Vagina (tissue), 2 donors: ENCODE data around the gene MEIG1.

Experiments
- POLR2AphosphoS5 ChIP-seq, 2 donors: sonication (generic); formaldehyde crosslinking; IDR thresholded peaks; one replicate each; pipeline ENCODE4 v1.9.0; 2017; ENCODE audit warnings: antibody characterized with exemption in 2 of 2, mild to moderate bottlenecking in 2 of 2, low read depth in 1 of 2; ENCODE audit not compliant: insufficient read depth in 1 of 2
- TF ChIP-seq, protein P1 (sequence below), 3 experiments: fragments of 450-650 bp in 2 of 3; fragments of 200-600 bp in 1 of 3; sonication (generic) in 1 of 3; IDR thresholded peaks; one replicate each; pipeline ENCODE4 v1.5.1; 2017 to 2019; ENCODE audit warnings: antibody characterized with exemption in 3 of 3, mild to moderate bottlenecking in 2 of 3, moderate library complexity in 2 of 3

DNA sequence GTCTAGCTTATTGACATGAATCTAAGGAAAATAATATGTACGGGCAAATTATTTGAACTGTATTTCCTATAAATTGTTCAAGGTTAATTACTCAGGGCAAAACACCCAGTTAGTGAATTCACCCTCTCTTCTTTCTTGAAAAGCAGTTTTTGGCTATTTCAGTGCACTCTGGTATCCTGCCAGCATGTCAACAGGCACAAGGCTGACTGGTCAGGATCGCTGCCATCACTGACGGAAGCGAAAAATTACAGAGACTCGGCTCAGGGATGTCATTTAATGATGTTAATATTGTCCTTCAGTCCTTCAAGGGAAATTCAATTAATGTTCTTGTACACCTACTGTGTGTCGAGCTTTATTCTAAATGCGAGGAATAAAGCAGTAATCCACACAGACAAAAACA lies 56.3 kb downstream of the MEIG1 start:
- TF ChIP-seq POLR2AphosphoS5 (IDR thresholded peaks at IDR 0.05; ENCODE audit: insufficient read depth in 1 of 2, low read depth in 1 of 2): no peak
- TF ChIP-seq, protein P1, sequence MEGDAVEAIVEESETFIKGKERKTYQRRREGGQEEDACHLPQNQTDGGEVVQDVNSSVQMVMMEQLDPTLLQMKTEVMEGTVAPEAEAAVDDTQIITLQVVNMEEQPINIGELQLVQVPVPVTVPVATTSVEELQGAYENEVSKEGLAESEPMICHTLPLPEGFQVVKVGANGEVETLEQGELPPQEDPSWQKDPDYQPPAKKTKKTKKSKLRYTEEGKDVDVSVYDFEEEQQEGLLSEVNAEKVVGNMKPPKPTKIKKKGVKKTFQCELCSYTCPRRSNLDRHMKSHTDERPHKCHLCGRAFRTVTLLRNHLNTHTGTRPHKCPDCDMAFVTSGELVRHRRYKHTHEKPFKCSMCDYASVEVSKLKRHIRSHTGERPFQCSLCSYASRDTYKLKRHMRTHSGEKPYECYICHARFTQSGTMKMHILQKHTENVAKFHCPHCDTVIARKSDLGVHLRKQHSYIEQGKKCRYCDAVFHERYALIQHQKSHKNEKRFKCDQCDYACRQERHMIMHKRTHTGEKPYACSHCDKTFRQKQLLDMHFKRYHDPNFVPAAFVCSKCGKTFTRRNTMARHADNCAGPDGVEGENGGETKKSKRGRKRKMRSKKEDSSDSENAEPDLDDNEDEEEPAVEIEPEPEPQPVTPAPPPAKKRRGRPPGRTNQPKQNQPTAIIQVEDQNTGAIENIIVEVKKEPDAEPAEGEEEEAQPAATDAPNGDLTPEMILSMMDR (IDR thresholded peaks at IDR 0.05): no peak
